Keratinocyte (primary cell): ENCODE data around the gene AQP9. TPM values are rescaled to one million over a fixed set of nuclear protein-coding genes. Genes with fewer than 3 reads are reported as not detected.

Experiments
- DNase-seq: peaks from one replicate; pipeline ENCODE4 v3.0.0-alpha.2; 2011; ENCODE audit warnings: low read depth, missing footprints, low spot score
- FAIRE-seq: peaks from 2 replicates; lab custom pipeline; 2011; peaks lifted over from hg19 to GRCh38; lab: Jason Lieb, UNC
- H2AFZ ChIP-seq: 2 replicates; pipeline ENCODE4 v1.6.0; 2012; ENCODE audit warnings: low read length, control low read depth, inconsistent platforms; ENCODE audit not compliant: control insufficient read depth
- H3K27ac ChIP-seq: 2 replicates; pipeline ENCODE4 v1.5.1; 2011; ENCODE audit warnings: low read length; ENCODE audit not compliant: control insufficient read depth, insufficient read depth
- H3K27me3 ChIP-seq: 3 replicates; pipeline ENCODE4 v1.6.0; 2011; ENCODE audit warnings: low read length; ENCODE audit not compliant: control insufficient read depth, insufficient read depth; ENCODE audit errors: extremely low read depth
- H3K36me3 ChIP-seq, 2 experiments: 2 replicates in 1 of 2; 3 replicates in 1 of 2; pipeline ENCODE4 v1.5.1; 2011; ENCODE audit warnings: low read length in 2 of 2, mild to moderate bottlenecking in 1 of 2; ENCODE audit not compliant: control insufficient read depth in 2 of 2, insufficient read depth in 2 of 2; ENCODE audit errors: extremely low read depth in 1 of 2
- H3K4me1 ChIP-seq: 3 replicates; pipeline ENCODE4 v1.5.1; 2011; ENCODE audit warnings: low read length; ENCODE audit not compliant: control insufficient read depth, insufficient read depth; ENCODE audit errors: extremely low read depth
- H3K4me2 ChIP-seq: 3 replicates; pipeline ENCODE4 v1.6.0; 2011; ENCODE audit warnings: low read depth, low read length; ENCODE audit not compliant: control insufficient read depth, insufficient read depth; ENCODE audit errors: extremely low read depth
- H3K4me3 ChIP-seq, 3 experiments: fragments of 200-600 bp in 1 of 3; sonication (generic) in 1 of 3; 2 replicates in 2 of 3; 3 replicates in 1 of 3; pipeline ENCODE4 v1.5.1; 2011 to 2016; ENCODE audit warnings: low read length in 3 of 3, mild to moderate bottlenecking in 3 of 3, control low read depth in 2 of 3, inconsistent platforms in 1 of 3, low read depth in 1 of 3, mixed read lengths in 1 of 3, mixed run types in 1 of 3, moderate library complexity in 1 of 3; ENCODE audit not compliant: control insufficient read depth in 2 of 3, insufficient read depth in 2 of 3; ENCODE audit errors: extremely low read depth in 1 of 3
- H3K79me2 ChIP-seq: 2 replicates; pipeline ENCODE4 v1.6.0; 2012; ENCODE audit warnings: low read length; ENCODE audit not compliant: control insufficient read depth, insufficient read depth
- H3K9ac ChIP-seq: 3 replicates; pipeline ENCODE4 v1.6.0; 2011; ENCODE audit warnings: low read length; ENCODE audit not compliant: control insufficient read depth, insufficient read depth; ENCODE audit errors: extremely low read depth
- H3K9me1 ChIP-seq: 3 replicates; pipeline ENCODE4 v1.6.0; 2011; ENCODE audit warnings: low read length; ENCODE audit not compliant: control insufficient read depth, insufficient read depth; ENCODE audit errors: extremely low read depth
- H3K9me3 ChIP-seq: 2 replicates; pipeline ENCODE4 v1.5.1; 2012; ENCODE audit warnings: low read depth, low read length; ENCODE audit not compliant: control insufficient read depth
- H4K20me1 ChIP-seq: 3 replicates; pipeline ENCODE4 v1.6.0; 2011; ENCODE audit warnings: low read length; ENCODE audit not compliant: control insufficient read depth, insufficient read depth; ENCODE audit errors: extremely low read depth
- CTCF ChIP-seq, 3 experiments: IDR thresholded peaks in 1 of 3; conservative IDR thresholded peaks in 1 of 3; optimal IDR thresholded peaks in 1 of 3; 2 replicates in 2 of 3; 3 replicates in 1 of 3; pipeline versions ENCODE3 to v1.5.1; 2011; ENCODE audit warnings: low read length in 3 of 3, mild to moderate bottlenecking in 3 of 3, moderate library complexity in 2 of 3, control low read depth in 1 of 3, inconsistent platforms in 1 of 3; ENCODE audit not compliant: insufficient read depth in 2 of 3; ENCODE audit errors: extremely low read depth in 1 of 3
- EZH2 ChIP-seq: IDR thresholded peaks from one replicate; pipeline ENCODE4 v1.6.1; 2012; ENCODE audit warnings: inconsistent platforms, mild to moderate bottlenecking, low read length, moderate library complexity
- dilution Hi-C: fragments of 300-500 bp; cut with MboI; formaldehyde crosslinking; loops from one replicate; pipeline ENCODE4 v1.7.0; 2020; ENCODE audit warnings: low sequenced_read_pairs; ENCODE audit not compliant: extremely low pct_ligation_motif_present
- polyA plus RNA-seq, 5 experiments: library from polyadenylated mRNA; depleted of rRNA in 3 of 5; stranded (reverse) in 3 of 5; stranded (forward) in 1 of 5; unstranded in 1 of 5; fragments of >200 nt; gene quantifications; 1 replicate in 1 of 5; 2 replicates in 3 of 5; 3 replicates in 1 of 5; pipeline versions ENCODE4 v1.2.1 to v1.2.3, GENCODE V29; 2011 to 2012; ENCODE audit warnings: missing spikeins in 2 of 5, low read depth in 1 of 5, low replicate concordance in 1 of 5

AQP9 gene
- polyA plus RNA-seq, 1 donor (not counting 4 experiments of a cell fraction or from before 2014, with no cell fraction given): 2.6 TPM

DNA sequence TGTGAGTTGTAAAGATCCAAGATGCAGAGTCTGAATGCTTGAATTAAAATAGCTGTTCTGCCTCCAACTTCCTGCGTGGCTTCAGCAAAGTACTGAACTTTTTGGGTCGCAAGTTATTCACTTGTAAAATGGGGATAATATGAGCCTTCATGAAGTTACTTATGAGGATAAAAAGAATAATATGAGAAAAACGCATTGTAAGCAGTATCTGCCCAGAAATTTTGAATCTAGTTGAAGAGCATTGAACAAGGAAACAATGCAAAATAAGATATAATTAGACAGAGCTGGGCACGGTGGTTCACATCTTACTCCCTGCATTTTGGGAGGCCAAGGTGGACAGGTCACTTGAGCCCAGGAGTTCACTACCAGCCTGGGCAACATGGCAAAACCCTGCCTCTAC lies 37.8 kb downstream of the AQP9 start:
- Histone ChIP-seq H3K4me1 (peaks cover 20% of the 10 kb centered on the region), H3K27ac (no peak overlapping the region), H3K27me3 (no peaks in the 10 kb centered on the region), H3K4me3 (no peak overlapping the region), H3K79me2 (no peaks in the 10 kb centered on the region), H3K36me3 (no peaks in the 10 kb centered on the region), H2AFZ (no peak overlapping the region), H3K9ac (no peak overlapping the region), H4K20me1 (no peaks in the 10 kb centered on the region), H3K9me3 (no peaks in the 10 kb centered on the region), H3K4me2 (no peak overlapping the region), H3K9me1 (no peaks in the 10 kb centered on the region)
- dilution Hi-C loops: no loop called here
- no peak for FAIRE-seq
- no peak for DNase-seq
- no peak for TF ChIP-seq EZH2
- TF ChIP-seq CTCF (optimal IDR thresholded peaks at IDR 0.05 in 1 of 3, IDR thresholded peaks at IDR 0.05 in 1 of 3, conservative IDR thresholded peaks at IDR 0.05 in 1 of 3; ENCODE audit: extremely low read depth in 1 of 3, insufficient read depth in 2 of 3, low read length in 3 of 3): no peak

GRCh38 chr15:58178668-58179067 lies 40.5 kb downstream of the AQP9 start:
- H3K4me1 ChIP-seq: peaks cover 20% of the 10 kb centered on the region
- FAIRE-seq: no peak
- no peaks in the 10 kb centered on the region for H3K36me3 ChIP-seq
- H3K79me2 ChIP-seq: no peaks in the 10 kb centered on the region
- TF ChIP-seq CTCF (optimal IDR thresholded peaks at IDR 0.05 in 1 of 3, IDR thresholded peaks at IDR 0.05 in 1 of 3, conservative IDR thresholded peaks at IDR 0.05 in 1 of 3; ENCODE audit: extremely low read depth in 1 of 3, insufficient read depth in 2 of 3, low read length in 3 of 3) (no peak), EZH2 (no peak)
- H3K27ac ChIP-seq: peak overlapping the region; percentile 87
- dilution Hi-C loops: no loop called here
- H3K27me3 ChIP-seq: no peaks in the 10 kb centered on the region
- H3K4me2 ChIP-seq: peak overlapping the region; percentile 67
- H3K4me3 ChIP-seq: no peak overlapping the region
- H3K9me1 ChIP-seq: no peaks in the 10 kb centered on the region
- H3K9me3 ChIP-seq: no peaks in the 10 kb centered on the region
- DNase-seq: no peak
- H2AFZ ChIP-seq: no peak overlapping the region
- no peak overlapping the region for H3K9ac ChIP-seq
- H4K20me1 ChIP-seq: no peaks in the 10 kb centered on the region
